ENCODE data around the gene C9orf50.
A peak's percentile ranks its signal among the peaks of the same experiment; 100 is the strongest.

C9orf50 gene

DNA sequence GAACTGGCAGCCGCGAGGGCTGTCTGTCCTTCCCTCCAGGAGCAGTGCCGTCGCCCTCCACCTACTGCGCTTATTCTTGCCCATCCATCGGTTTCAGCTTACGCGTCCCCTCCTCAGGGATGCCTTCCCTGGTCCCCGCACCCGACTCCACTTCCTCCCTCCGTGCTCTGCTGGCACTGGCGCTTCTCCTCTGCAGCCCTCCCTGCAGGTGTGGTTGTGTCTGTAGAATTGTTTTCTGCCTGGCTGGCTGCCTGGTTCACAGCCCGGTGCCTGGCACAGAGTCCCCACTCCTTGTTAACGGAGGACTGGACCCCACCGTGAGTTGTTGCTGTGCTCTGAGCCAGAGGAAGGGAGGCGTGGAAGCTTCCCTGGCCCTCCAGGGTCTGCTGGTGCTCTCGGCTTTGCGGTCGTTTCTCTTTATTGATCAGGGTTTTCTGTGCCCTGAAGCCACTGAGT lies 10.8 kb upstream of the C9orf50 start:
- DNase-seq (ENCODE audit: low spot score): no peak

DNA sequence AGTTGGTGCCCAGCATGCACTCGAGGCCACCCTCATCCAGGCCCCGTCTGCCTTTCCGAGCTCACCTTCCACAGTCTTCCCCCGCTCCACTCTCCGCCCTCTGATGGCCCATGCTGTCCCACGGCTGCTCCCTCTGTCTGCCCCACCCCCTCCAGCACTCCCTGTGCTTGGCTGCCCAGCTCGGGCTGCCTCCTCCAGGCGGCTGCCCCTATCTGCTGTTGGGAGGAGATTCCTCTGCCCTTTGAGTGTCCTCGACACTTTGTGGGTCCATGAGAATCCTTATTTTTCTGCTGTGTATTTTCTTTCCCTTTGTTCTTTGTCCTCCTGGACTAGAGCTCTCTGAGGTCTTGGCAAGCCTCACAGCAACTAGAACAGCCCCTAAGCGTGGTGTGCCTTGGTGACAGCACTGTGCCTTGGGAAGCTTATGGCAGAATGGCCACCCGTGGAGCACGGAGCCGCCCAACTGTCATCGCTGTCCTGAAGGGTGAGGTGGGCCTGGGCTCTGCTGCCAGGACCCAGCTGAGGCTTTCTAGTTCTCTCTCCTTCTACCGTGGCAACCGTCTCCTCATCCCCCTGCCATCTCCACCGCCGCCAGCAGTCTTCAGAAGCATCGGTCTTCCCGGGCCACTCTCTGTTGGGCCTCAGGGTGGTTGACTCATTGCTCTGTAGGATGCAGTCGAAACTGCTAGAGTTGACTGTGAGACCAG lies 10.2 kb upstream of the C9orf50 start:
- no peak for DNase-seq (ENCODE audit: low spot score)

DNA sequence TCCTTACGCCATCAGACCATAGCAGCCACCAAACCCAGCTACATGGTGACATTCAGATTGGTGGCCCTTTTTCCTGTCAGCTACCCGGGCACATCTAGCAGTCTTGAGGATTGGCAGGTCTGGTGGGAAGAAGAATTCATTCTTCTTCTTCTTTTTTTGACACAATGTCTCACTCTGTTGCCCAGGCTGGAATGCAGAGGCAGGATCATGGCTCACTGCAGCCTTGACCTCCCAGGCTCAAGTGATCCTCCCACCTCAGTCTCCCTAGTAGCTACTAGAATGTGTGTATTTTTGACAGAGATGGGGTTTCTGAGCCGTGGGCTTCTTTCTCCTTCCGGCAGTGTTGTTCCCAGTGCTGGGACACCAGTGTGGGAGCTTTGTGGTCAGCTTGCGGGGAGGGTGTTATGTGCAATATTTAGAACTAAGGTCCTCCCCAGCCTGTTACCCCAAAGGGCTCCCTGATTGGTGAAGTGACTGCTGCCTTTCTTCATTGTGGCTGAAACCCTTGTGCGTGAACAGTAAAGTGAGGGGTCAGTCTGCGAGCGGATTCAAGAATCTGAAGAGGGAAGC lies 8.4 kb upstream of the C9orf50 start:
- no peak for DNase-seq (ENCODE audit: low spot score)

DNA sequence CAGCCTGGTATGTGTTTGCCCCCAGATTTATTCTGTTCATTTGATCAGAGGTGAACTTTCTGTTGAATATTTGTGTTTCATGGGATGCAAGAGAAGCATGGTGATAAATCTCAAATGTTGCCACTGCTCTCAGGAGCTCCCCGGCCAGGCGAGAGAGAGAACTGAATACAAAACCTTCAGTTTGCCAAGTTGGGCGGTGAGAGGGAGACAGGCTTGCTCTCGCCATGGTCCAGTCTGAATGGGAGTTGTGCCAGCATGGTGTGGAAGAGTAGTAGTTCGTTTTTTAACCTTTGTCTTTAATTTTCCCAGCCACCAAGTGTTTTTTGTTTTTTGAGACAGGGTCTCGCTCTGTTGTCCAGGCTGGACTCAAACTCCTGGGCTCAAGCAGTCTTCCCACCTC lies 7.8 kb upstream of the C9orf50 start:
- no peak for DNase-seq (ENCODE audit: low spot score)

DNA sequence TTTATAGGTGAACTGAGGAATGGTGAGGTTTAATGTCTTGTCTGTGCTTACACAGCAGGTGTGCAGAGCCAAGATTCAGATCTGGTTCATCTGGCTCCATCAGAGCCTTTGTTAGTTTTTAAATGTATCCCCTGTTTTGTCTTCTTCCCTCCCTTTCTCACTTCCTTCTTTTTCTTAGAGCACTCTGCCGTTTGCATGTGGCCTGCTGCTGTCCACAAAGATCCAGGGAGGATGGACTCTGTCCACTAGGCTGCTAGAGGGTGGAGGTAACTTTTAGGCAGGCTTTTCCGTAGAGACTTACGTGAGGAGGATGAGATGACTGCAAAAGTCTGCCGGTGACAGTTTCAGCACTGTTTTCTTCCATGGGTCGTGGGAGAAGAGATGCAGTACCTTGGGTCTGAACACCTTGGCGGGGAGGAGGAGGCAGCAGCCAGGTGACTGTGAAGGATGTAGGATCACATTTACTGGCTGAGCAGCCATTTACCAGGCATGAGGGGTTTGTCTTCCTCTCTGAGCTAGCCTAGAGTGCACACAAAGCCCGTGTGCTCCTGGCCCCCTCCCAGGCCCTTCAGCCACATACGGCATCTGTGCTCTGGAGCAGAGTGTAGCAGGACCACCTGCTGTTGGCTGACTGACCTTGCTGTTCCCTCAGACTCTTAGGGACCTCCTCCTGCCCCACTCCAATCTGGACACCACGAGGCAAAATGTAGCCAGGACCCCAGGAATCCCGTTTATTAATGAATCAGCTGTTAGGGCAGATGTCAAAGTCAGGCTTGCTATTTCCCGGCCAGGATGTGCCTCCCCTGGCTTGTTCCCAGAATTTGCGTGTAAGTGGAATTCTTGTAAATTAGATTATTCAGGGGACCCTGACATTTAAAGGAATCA lies 6.9 kb upstream of the C9orf50 start:
- no peak for DNase-seq (ENCODE audit: low spot score)

DNA sequence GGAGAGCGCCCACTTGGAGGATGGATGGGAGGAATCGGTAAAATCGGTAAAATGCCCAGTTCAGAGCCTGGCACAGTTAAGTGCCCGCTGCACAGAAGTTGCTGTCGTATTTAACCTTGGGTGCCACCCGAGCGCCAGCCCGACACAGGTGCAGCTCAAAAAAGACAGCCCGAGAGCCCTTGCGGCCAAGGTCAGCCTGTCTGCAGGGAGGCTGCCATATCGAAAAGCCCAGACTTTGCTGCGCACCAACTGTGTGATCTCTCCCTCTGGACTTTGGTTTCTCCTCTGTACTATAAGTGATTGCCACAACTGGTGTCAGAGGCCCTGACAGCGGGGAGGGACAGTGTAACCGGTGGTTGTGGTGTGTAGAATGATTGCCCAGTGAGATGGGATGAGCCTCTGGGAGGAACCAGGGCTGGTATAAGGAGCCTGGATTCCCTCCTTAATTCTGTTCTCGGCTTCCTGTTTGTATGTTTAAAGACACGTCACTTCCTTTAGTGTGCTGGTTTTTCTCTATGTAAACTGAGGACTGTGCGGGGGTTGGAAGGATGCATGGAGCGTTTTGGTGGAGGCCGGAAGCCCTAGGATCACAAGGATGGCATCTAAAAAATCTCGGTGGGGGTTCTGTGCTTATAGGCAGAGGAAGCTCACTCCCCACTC lies 5.9 kb upstream of the C9orf50 start:
- DNase-seq (ENCODE audit: low spot score): peak; percentile 29

DNA sequence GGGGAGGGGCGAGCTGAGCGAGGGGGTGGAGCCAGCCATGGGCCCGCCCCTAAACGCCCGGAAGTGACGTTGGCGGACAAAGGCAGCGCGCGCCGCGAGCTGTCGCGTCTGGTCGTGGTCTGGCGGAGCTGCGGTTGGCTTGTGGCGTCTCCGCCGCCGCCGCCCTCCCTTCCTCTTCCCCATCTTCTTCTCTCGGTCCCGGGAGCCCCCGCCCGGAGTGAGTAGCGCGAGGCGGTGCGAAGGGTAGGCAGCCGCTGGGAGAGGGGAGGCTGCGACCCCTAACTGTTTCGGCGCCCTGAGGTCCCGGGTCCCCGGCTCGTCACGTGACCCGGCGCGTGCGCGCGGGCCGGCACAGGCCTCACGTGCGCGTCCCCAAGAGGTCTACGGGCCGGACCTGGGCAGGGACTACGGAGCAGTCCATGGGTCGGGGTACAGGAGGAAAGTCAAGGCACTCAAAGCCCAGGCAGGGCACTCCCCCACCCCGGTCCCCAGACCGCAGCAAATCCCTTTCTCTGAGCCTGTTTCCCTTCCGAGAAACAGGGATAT lies 5.3 kb upstream of the C9orf50 start, which contains the start of gene NTMT1:
TSS of gene NTMT1 (plus strand) at position 85 of the 546 bp plus-strand sequence. CDS start 6,541 bp downstream, outside the sequence.
- peak; percentile 86 for DNase-seq (ENCODE audit: low spot score)

DNA sequence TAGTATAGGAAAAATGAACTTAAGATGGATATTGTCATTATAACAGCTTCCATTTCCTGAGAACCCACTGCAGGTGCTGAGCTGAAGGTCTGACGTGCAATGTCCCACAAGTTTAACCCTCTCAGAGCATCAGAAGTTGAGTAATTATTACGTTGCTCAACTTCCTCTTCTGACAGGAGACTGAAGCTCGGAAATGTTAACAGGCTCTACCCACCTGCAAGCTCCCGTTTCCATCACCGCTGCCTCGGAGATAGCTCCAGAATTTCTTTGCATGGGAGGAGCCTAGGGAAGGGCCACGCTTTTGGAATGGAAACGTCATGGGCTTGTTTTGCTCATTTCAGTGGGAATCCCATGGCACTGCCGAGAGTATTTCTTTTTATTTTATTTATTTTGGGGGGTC lies 4.0 kb upstream of the C9orf50 start:
- DNase-seq (ENCODE audit: low spot score): no peak

DNA sequence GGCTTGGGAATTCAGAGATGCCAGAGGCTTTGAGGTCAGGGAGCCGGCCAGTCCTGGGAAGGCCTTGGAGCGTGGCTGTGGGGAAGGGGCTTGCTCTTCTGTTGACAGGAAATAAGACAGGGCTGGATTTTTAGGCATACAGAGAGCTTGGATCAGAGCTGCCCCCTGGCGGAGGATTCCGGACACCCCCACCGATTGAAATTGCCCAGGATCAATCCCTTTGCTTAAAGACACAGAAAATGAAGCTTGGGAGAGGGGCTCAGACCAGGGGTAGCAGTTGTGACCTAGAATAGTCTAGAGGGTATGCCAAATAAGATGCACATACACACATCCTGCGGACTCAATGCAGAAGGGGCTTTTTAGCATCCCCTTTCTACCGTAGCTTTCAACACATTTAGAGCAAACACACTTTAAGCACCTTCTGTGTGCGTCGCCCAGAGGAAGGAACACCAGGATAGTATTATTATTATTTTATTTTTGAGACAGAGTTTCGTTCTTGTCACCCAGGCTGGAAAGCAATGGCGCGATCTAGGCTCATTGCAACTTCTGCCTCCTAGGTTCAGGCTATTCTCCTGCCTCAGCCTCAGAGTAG lies 3.4 kb upstream of the C9orf50 start:
- peak; percentile 56 for DNase-seq (ENCODE audit: low spot score)

DNA sequence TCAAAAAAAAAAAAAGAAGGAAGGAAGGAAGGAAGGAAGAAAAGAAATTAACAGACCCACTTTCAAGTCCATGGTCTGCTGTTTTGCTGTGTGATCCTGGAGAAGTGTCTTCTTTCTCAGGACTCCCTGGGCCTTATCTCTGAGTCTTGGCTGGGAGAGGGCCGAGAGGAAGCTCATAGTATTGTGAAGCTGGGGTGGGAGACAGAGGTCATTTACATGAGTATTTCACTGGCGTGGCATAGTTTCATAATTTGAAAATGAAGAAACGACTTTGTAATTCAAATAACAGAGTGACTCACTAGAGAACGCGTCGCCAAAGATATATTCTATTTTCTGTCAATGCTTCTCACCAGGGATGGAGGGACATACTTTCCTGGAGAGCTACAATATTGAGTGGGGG lies 2.4 kb upstream of the C9orf50 start:
- no peak for DNase-seq (ENCODE audit: low spot score)

DNA sequence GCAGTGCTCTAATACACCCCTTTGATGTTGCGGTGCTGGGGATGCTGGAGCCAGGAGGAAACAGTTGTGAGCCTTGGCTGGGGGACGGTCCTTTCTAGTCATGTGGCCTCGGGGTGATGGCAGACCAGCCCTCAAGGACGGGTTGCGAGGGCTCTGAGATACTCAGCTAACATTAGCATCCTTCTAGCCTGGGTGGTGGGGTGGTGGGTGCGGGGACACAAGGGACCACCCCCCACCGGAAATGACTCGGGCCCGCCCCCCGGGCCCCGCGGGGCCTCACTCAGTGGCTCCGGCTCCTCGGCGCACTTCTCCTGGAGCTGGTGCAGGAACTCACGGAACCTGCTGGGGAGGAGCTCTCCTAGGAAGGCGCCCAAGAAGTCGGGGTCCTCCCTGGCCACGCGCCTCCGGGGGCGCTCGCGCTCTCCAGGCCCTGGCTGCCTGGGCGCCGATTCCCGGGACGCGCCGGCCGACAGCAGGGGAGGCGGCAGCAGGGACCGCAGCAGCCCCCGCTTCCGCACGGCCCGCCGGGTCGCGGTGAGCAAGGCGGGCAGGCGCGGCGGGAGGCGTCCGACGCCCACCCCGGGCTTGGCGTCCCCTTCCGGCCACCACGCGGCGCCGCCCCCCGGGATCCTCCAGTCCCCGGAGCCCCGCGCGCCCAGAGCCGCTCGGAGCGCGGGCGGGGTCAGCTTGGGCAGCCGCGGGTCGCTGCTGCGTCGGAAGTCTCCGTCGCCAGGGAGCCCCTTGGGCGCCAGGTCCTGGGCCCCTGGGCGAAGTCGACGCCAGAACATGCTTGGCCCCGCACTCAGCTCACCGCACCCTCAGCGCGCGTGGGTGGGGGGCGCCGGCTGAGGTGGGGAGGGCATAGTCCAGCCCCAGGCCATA lies 873 bp downstream of the C9orf50 start:
- DNase-seq (ENCODE audit: low spot score): no peak

DNA sequence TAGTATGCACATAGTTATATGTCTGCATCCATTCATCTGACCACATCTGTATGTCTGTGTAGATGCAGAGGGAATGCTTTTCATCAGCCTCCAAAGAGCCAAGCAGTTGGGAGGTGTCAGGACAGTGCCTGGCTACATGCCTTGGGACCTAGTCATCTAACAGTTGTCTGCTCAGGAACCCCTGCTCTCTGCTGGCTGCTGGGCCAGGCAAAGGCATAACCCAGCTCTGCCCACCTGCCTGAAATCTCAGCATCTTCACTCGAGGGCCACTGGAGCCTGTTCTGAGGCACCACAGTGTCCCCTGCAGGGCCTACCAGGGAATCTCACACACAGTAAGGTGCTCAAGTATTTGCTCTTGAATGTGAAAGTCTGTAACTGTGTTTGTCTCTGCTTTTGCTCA lies 3.7 kb downstream of the C9orf50 start:
- no peak for DNase-seq (ENCODE audit: low spot score)

DNA sequence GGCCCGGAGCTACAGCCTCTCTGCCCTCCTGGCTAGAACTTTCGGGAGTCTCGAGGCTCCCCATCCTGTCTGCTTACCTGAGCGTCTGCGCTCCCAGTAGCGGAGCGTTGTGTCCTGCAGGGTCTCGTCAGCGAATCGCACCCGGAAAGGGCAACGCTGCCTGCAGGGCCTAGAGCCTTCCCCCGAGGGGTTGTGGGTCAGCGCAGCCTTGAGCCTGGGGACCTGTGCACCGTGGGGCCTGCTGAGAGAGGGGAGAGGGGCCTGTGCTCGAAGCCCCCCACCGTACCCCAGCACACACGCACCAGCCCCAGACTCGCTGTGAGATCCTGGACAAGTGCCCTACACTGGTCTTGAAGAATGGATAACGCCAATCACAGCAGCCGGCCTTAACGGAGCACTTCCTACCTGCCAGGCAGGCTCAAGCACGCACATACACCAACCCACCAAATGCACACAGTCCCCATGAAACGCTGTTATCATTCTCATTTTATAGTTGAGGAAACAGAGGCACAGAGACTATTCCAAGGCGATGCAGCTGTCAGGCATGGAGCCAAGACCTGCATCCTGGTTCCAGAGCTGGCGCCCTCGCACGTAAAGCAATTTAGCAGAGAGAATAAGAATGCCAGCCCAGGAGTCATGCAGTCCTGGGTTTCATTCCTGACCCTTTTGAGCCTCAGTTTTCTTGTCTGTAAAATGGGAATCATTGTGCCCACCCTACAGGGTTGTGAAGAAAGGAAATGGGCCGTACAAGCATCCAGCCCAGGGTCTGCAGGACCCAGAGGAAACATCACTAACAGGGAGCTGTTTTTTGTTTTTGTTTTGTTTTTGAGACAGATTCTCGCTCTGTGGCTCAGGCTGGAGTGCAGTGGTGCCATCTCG lies 5.3 kb downstream of the C9orf50 start:
- DNase-seq (ENCODE audit: low spot score): no peak

DNA sequence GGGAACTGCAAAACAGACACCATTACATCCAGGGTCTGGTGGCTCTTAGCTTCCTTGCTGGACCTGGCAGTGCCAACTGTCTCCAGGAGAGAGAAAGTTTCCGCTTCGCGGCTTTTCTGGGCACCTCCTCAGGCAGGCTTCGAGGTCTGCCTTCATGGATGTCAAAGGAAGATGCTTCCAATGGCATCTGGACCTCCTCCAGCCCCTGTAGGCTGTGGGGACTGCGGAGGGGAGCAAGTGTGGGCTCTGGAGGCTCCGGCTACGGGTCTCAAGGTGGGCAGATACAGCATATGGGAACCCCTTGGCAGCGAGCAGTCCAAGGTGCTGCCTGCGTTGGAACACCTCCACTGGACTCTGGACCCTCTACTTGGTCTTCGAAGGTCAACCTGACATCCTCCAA lies 6.0 kb downstream of the C9orf50 start:
- no peak for DNase-seq (ENCODE audit: low spot score)

DNA sequence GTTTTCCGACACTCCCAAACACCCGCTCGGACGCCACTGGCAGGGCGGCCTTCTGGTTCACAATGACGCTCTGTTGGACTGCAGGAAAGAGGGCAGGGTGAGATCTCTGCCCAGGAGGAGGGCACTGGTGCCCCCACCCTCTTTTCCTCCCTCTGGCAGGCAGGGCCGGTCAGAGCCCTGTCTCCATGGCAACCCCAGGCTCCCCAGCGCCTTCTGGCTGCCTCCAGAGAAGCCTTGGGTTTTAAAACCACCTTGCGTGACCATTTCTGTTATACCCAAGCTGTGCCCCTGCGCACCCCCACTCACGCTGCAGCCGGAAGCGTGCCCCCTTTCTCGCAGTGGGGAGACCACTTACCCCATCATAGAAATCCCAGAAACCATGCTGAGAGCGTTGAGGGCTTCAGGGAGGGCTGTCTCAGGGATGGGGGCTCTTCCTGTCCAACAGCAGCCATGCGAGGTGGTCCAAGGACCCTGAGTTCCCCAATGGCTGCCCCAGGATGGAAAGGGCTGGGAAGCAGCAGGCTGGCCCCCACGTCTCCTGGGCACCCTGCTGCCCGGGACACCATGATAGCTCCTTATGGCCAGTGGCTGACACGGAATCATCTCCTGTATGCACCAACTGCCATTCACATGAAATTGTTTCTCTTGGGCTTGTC lies 7.3 kb downstream of the C9orf50 start:
- no peak for DNase-seq (ENCODE audit: low spot score)

DNA sequence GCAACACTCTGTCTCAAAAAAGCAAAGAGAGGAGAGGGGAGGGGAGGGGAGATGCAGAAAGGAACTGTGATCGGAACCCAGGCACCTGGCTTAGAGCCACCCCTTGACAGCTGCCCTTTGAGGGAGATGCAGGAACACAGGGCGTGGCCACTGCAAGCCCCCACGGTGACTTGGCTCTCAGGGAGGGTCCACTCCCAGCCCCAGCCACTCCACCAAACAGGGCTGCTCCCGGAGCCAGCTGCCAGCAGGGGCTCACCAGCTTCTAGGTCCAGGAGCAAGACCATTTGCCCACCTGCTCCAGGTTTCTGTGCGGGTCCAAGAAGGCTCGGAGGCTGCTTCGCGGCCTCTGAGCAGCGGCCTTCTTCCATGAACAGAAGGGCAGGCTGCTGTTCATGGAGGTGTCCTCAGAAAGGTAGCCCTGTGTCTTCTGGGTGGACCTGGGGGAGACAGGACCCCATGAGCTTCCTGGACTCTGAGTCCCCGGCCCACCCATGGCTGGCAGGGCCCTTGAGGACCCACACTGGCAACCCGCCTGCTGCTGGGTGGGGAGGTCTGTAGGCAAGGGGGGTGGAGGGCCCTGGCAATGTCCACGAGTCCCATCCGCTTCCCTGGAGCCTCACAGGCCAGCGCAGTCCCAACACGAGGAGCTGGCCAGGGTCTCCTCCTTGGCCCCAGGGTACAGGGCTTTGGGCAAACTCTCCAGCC lies 7.9 kb downstream of the C9orf50 start:
- no peak for DNase-seq (ENCODE audit: low spot score)

DNA sequence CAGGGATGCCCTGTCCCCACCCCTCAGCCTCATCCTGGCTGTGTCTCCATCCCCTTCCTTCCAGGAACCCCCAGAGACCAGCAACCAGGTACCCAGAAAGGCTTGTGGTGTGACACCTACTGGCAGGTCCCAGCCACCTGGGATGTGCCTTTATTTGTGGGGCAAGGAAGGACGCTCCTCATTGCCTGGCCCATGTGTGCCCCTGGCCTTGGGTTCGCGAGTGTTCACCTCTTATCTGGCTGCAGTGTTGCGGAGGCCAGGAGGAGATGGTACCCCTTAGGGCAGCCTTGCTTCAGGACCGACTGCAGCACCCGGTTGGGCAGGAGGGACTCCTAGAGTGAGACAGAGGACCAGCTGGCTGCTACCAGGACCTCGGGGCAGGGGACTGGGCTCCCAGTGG lies 8.8 kb downstream of the C9orf50 start:
- no peak for DNase-seq (ENCODE audit: low spot score)

DNA sequence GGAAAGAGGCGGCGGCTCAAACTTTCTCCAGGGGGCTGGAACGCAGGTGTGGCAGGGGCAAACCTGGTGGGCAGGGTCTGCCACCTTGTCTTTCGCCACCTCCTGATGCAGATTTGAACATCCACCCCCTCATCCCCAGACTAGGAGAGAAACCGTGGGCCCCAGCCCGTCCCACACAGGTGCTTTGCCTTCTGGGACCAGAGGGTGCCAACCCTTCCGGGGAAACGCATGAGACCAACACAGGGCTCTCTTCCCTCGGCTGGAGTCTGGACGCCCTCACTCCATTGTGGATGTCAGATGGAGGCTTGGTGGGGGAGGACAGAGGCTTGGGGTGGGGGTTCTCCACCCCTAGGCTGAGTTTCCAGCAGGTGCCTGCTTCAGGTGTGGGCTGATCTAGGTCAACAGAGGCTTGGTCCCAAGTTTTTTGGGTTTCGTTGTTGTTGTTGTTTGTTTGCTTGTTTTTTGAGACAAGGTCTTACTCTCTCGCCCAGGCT lies 9.5 kb downstream of the C9orf50 start:
- no peak for DNase-seq (ENCODE audit: low spot score)
